ENCODE results near the gene C1GALT1.
"Not testable (repeated sequence)": the region's sequence is repeated elsewhere in the genome, so short reads cannot be mapped to it uniquely, and the experiment has no call there.

- TF ChIP-seq CTCF (conservative IDR thresholded peaks at IDR 0.05; ENCODE audit: low read depth, low read length); EZH2 (IDR thresholded peaks at IDR 0.05; ENCODE audit: borderline replicate concordance, low read depth, low read length, poor library complexity, severe bottlenecking): not testable (repeated sequence)
Measured at GRCh38 chr7:7135924-7136323, 46.4 kb upstream of the C1GALT1 start.
